H9 (cell line): ENCODE measurements around the gene RASA3. TPM values are rescaled to one million over a fixed set of nuclear protein-coding genes. Genes with fewer than 3 reads are reported as not detected.

Experiments
- DNase-seq: peaks from one replicate; pipeline ENCODE4 v3.0.0-alpha.2; 2017
- H2AFZ ChIP-seq: one replicate; pipeline ENCODE4 v1.6.1; 2013; ENCODE audit warnings: mild to moderate bottlenecking, low read length, control low read depth, moderate library complexity
- H2AK5ac ChIP-seq: 2 replicates; pipeline ENCODE4 v1.6.1; 2013; ENCODE audit warnings: low read length, control low read depth, mixed read lengths; ENCODE audit not compliant: insufficient read length
- H2BK120ac ChIP-seq: one replicate; pipeline ENCODE4 v1.6.1; 2013; ENCODE audit warnings: low read depth, mild to moderate bottlenecking, low read length, control low read depth, inconsistent platforms; ENCODE audit not compliant: poor library complexity, severe bottlenecking
- H2BK12ac ChIP-seq: 2 replicates; pipeline ENCODE4 v1.6.1; 2013; ENCODE audit warnings: low read length, control low read depth, mixed read lengths, low read depth; ENCODE audit not compliant: insufficient read length
- H2BK15ac ChIP-seq: 2 replicates; pipeline ENCODE4 v1.6.1; 2013; ENCODE audit warnings: low read depth, low read length, control low read depth
- H2BK20ac ChIP-seq: one replicate; pipeline ENCODE4 v1.6.1; 2013; ENCODE audit warnings: low read depth, mild to moderate bottlenecking, low read length, control low read depth, inconsistent platforms; ENCODE audit not compliant: poor library complexity, severe bottlenecking
- H2BK5ac ChIP-seq: 2 replicates; pipeline ENCODE4 v1.6.1; 2013; ENCODE audit warnings: low read length, control low read depth, mixed read lengths; ENCODE audit not compliant: insufficient read length
- H3K14ac ChIP-seq: 2 replicates; pipeline ENCODE4 v1.6.1; 2013; ENCODE audit warnings: low read length, control low read depth; ENCODE audit not compliant: insufficient read depth
- H3K18ac ChIP-seq: 2 replicates; pipeline ENCODE4 v1.6.1; 2013; ENCODE audit warnings: low read depth, mild to moderate bottlenecking, mixed read lengths, low read length, control low read depth; ENCODE audit not compliant: insufficient read length
- H3K23ac ChIP-seq: 2 replicates; pipeline ENCODE4 v1.6.1; 2013; ENCODE audit warnings: low read length, control low read depth, mixed read lengths, low read depth; ENCODE audit not compliant: insufficient read length
- H3K23me2 ChIP-seq: 2 replicates; pipeline ENCODE4 v1.6.1; 2013; ENCODE audit warnings: low read depth, mild to moderate bottlenecking, mixed read lengths, low read length, control low read depth; ENCODE audit not compliant: insufficient read length, poor library complexity, severe bottlenecking
- H3K27ac ChIP-seq: 2 replicates; pipeline ENCODE4 v1.5.1; 2013; ENCODE audit warnings: low read length, control low read depth, mixed read lengths, low read depth; ENCODE audit not compliant: insufficient read length
- H3K27me3 ChIP-seq: 2 replicates; pipeline ENCODE4 v1.6.1; 2013; ENCODE audit warnings: low read length, control low read depth, inconsistent platforms; ENCODE audit not compliant: insufficient read depth
- H3K4ac ChIP-seq: 2 replicates; pipeline ENCODE4 v1.6.1; 2013; ENCODE audit warnings: low read depth, mild to moderate bottlenecking, control low read depth, inconsistent platforms, low read length, moderate library complexity
- H3K4me1 ChIP-seq: 2 replicates; pipeline ENCODE4 v1.6.1; 2013; ENCODE audit warnings: low read length, control low read depth, inconsistent platforms; ENCODE audit not compliant: insufficient read depth
- H3K4me2 ChIP-seq: 2 replicates; pipeline ENCODE4 v1.6.1; 2013; ENCODE audit warnings: low read length, control low read depth, mixed read lengths; ENCODE audit not compliant: insufficient read length, insufficient read depth
- H3K56ac ChIP-seq: 2 replicates; pipeline ENCODE4 v1.6.1; 2013; ENCODE audit warnings: low read depth, mild to moderate bottlenecking, mixed read lengths, low read length, control low read depth; ENCODE audit not compliant: insufficient read length
- H3K79me1 ChIP-seq: 2 replicates; pipeline ENCODE4 v1.6.1; 2013; ENCODE audit warnings: low read depth, mild to moderate bottlenecking, moderate library complexity, low read length, control low read depth, inconsistent platforms; ENCODE audit not compliant: insufficient read depth, poor library complexity, severe bottlenecking
- H3K79me2 ChIP-seq: 2 replicates; pipeline ENCODE4 v1.6.1; 2013; ENCODE audit warnings: low read length, control low read depth, inconsistent platforms; ENCODE audit not compliant: insufficient read depth
- H3K9ac ChIP-seq: 2 replicates; pipeline ENCODE4 v1.6.1; 2013; ENCODE audit warnings: low read length, control low read depth, mixed read lengths; ENCODE audit not compliant: insufficient read length; ENCODE audit errors: extremely low read depth
- H3K9me3 ChIP-seq: one replicate; pipeline ENCODE4 v1.6.1; 2013; ENCODE audit warnings: low read depth, low read length, inconsistent platforms; ENCODE audit not compliant: control insufficient read depth
- H3T11ph ChIP-seq: one replicate; pipeline ENCODE4 v1.6.1; 2013; ENCODE audit warnings: mild to moderate bottlenecking, low read length, control low read depth, inconsistent platforms
- H4K20me1 ChIP-seq: one replicate; pipeline ENCODE4 v1.6.1; 2013; ENCODE audit not compliant: control insufficient read depth, insufficient read length, insufficient read depth
- H4K5ac ChIP-seq: 2 replicates; pipeline ENCODE4 v1.6.1; 2013; ENCODE audit warnings: low read depth, mild to moderate bottlenecking, mixed read lengths, low read length, control low read depth; ENCODE audit not compliant: insufficient read length
- H4K8ac ChIP-seq: replicated peaks from 2 replicates; pipeline ENCODE4 v1.6.1; 2013; ENCODE audit warnings: low read length, control low read depth, mixed read lengths, low read depth; ENCODE audit not compliant: insufficient read length
- H4K91ac ChIP-seq: 2 replicates; pipeline ENCODE4 v1.6.1; 2013; ENCODE audit warnings: low read depth, mild to moderate bottlenecking, moderate library complexity, mixed read lengths, low read length, control low read depth; ENCODE audit not compliant: insufficient read length
- H3K27ac Mint-ChIP-seq, 3 experiments: 2 replicates in 2 of 3; 3 replicates in 1 of 3; pipeline ENCODE4 v1.8.0; 2020 to 2021; ENCODE audit warnings: mixed read lengths in 3 of 3, mild to moderate bottlenecking in 1 of 3, moderate library complexity in 1 of 3
- H3K27me3 Mint-ChIP-seq: 2 replicates; pipeline ENCODE4 v1.8.0; 2021; ENCODE audit warnings: low read depth, mild to moderate bottlenecking, moderate library complexity, mixed read lengths
- H3K36me3 Mint-ChIP-seq, 3 experiments: 2 replicates in 2 of 3; 3 replicates in 1 of 3; pipeline ENCODE4 v1.8.0; 2020 to 2021; ENCODE audit warnings: low read depth in 3 of 3, mixed read lengths in 3 of 3; ENCODE audit not compliant: insufficient read depth in 1 of 3
- H3K4me1 Mint-ChIP-seq, 2 experiments: 2 replicates each; pipeline ENCODE4 v1.8.0; 2020; ENCODE audit warnings: mixed read lengths in 2 of 2
- H3K4me3 Mint-ChIP-seq, 2 experiments: 2 replicates in 1 of 2; 3 replicates in 1 of 2; pipeline ENCODE4 v1.8.0; 2020 to 2021; ENCODE audit warnings: mild to moderate bottlenecking in 2 of 2, mixed read lengths in 2 of 2, moderate library complexity in 1 of 2
- H3K9me3 Mint-ChIP-seq, 2 experiments: 2 replicates in 1 of 2; 3 replicates in 1 of 2; pipeline ENCODE4 v1.8.0; 2020; ENCODE audit warnings: mild to moderate bottlenecking in 2 of 2, mixed read lengths in 2 of 2, moderate library complexity in 1 of 2
- WGBS: extraction: QIAGEN DNeasy Blood & Tissue Kit; methylation state at CpG from one replicate; pipeline ENCODE4 v1.1.7; 2013; ENCODE audit warnings: missing lambda C conversion rate, low lambda C conversion rate, mixed read lengths; ENCODE audit not compliant: insufficient read length; ENCODE audit errors: extremely low coverage; 5-methylcytosine and 5-hydroxymethylcytosine counted together
- total RNA-seq: library from RNA; stranded (reverse); gene quantifications from 2 replicates; pipeline ENCODE4 v1.2.1, GENCODE V29; 2021
- TF ChIP-seq, protein P1 (sequence below): fragments of 200-600 bp; sonication (generic); conservative IDR thresholded peaks from 3 replicates; pipeline ENCODE4 v1.8.0; 2021; ENCODE audit warnings: antibody characterized with exemption, mild to moderate bottlenecking

Gene RASA3
- total RNA-seq, 1 experiment from 2014 or later: 12.3 TPM

DNA sequence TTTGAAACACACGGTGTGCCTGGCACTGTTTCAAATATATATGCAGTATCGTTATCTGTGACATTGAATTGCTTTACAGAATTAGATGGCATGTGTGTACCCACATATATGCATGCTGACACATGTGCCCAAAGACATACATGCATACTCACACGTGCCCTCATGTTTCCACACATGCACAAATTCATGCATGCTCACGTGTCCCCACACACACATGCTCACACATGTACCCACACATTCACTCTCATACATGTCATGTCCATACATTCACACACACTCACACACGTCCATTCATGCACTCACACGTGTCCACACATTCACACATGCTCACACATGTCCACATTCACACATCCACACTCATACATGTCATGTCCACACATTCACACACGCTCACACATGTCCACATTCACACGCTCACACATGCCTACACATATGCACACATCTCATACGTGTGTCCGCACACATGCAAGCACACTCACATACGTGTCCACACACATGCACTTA lies 140.7 kb downstream of the RASA3 start:
- Histone ChIP-seq H3K27me3 (no peaks in the 10 kb centered on the region), H3K23ac (no peak overlapping the region), H2BK12ac (no peak overlapping the region), H2BK15ac (no peak overlapping the region), H2BK120ac (no peak overlapping the region), H3K4ac (no peak overlapping the region), H3K23me2 (no peaks in the 10 kb centered on the region), H3T11ph (no peak overlapping the region), H2BK5ac (no peak overlapping the region), H4K91ac (no peak overlapping the region), H4K8ac (no peak overlapping the region), H4K20me1 (no peaks in the 10 kb centered on the region), H3K14ac (no peak overlapping the region), H2AFZ (no peak overlapping the region), H3K79me2 (no peaks in the 10 kb centered on the region), H4K5ac (no peak overlapping the region), H2AK5ac (no peak overlapping the region), H3K9me3 (no peaks in the 10 kb centered on the region), H3K79me1 (no peaks in the 10 kb centered on the region), H2BK20ac (no peak overlapping the region), H3K27ac (no peak overlapping the region), H3K4me2 (no peak overlapping the region), H3K4me1 (no peaks in the 10 kb centered on the region), H3K56ac (no peak overlapping the region), H3K9ac (no peak overlapping the region), H3K18ac (no peak overlapping the region)
- TF ChIP-seq, protein P1, sequence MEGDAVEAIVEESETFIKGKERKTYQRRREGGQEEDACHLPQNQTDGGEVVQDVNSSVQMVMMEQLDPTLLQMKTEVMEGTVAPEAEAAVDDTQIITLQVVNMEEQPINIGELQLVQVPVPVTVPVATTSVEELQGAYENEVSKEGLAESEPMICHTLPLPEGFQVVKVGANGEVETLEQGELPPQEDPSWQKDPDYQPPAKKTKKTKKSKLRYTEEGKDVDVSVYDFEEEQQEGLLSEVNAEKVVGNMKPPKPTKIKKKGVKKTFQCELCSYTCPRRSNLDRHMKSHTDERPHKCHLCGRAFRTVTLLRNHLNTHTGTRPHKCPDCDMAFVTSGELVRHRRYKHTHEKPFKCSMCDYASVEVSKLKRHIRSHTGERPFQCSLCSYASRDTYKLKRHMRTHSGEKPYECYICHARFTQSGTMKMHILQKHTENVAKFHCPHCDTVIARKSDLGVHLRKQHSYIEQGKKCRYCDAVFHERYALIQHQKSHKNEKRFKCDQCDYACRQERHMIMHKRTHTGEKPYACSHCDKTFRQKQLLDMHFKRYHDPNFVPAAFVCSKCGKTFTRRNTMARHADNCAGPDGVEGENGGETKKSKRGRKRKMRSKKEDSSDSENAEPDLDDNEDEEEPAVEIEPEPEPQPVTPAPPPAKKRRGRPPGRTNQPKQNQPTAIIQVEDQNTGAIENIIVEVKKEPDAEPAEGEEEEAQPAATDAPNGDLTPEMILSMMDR: no peak
- peak overlapping the region in 1 of 3 experiments; percentile 10; a peak in 2 of 7 replicates for H3K27ac Mint-ChIP-seq
- H3K27me3 Mint-ChIP-seq: no peaks in the 10 kb centered on the region; the same call in 1 of the 2 replicates
- WGBS: no CpG with 5 or more reads among the region's 11 CpGs
- no peaks in the 10 kb centered on the region for H3K4me1 Mint-ChIP-seq
- H3K4me3 Mint-ChIP-seq: no peak overlapping the region
- peaks cover 18 to 37% (median 27%) of the 10 kb centered on the region in 3 experiments for H3K36me3 Mint-ChIP-seq
- H3K9me3 Mint-ChIP-seq: peaks cover 14 to 20% of the 10 kb centered on the region in 2 experiments
- no peak for DNase-seq
